Tibial nerve (tissue), 4 donors: ENCODE data around the gene MAOB.

ENCODE experiments used
- CTCF ChIP-seq, 5 experiments: fragments of 200-600 bp in 3 of 5; fragments of 450-650 bp in 2 of 5; sonication (generic) in 3 of 5; IDR thresholded peaks; one replicate each; pipeline ENCODE4 v1.5.1; 2016 to 2019; ENCODE audit warnings: antibody characterized with exemption in 5 of 5, mild to moderate bottlenecking in 3 of 5, moderate library complexity in 2 of 5
- EP300 ChIP-seq, 2 donors: sonication (generic); formaldehyde crosslinking; IDR thresholded peaks; one replicate each; pipeline ENCODE4 v1.6.1; 2017; ENCODE audit warnings: antibody characterized with exemption in 2 of 2, mild to moderate bottlenecking in 1 of 2
- POLR2A ChIP-seq, 2 donors: fragments of 450-650 bp; IDR thresholded peaks; one replicate each; pipeline ENCODE4 v1.6.1; 2017; ENCODE audit warnings: antibody characterized with exemption in 2 of 2, mild to moderate bottlenecking in 2 of 2, moderate library complexity in 2 of 2

DNA sequence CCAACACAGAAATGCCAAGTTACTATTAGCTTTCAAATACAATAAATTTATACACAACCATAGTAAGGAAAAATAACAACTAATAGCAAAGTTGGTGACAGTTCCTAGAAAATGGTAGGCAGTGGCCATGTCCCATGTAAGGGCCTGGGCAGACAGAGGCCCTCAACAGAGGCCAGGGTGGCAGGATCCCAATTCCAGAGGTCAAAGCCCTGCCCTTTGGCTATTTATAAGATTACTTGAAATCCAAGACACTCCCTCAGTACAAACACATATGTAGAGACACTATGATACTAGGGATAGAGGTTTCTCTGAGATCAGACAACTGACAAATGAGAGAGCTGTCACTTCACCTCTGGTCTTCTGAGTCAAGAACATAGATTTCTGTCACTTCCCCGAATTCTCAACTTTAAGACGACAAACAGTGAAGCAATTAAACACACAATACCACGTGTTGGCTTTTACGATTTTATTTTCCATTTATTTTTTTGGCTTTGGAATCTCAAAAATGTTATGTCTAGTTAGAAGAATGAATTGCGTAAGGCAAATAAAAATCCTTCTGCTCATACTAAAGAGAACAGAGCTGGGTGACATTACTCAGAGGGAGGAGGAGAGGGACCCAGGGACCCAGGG is 16.3 kb upstream of the MAOB start:
- TF ChIP-seq CTCF (IDR thresholded peaks at IDR 0.05) (no peak), POLR2A (IDR thresholded peaks at IDR 0.05) (no peak), EP300 (IDR thresholded peaks at IDR 0.05) (no peak)
